ENCODE measurements around the gene HCRTR2. TPM values are rescaled to one million over a fixed set of nuclear protein-coding genes. Genes with fewer than 3 reads are reported as not detected.
A peak's percentile ranks its signal among the peaks of the same experiment; 100 is the strongest.
"Not testable (repeated sequence)": the region's sequence is repeated elsewhere in the genome, so short reads cannot be mapped to it uniquely, and the experiment has no call there.

HCRTR2 gene
- not detected in 2 replicates for total RNA-seq

- DNase-seq, result no peak
Observed at GRCh38 chr6:55174211-55175026, at the start of gene HCRTR2. HCRTR2 (plus strand) TSS chr6:55174515; CDS start chr6:55174588, 73 bp downstream.

GRCh38 chr6:55130806-55131324, 43.5 kb upstream of the HCRTR2 start:
- DNase-seq, result no peak

GRCh38 chr6:55131616-55132015, 42.7 kb upstream of the HCRTR2 start:
- no peak for DNase-seq

GRCh38 chr6:55136916-55137315, 37.4 kb upstream of the HCRTR2 start:
- DNase-seq, result no peak

- no peak for DNase-seq
Observed at GRCh38 chr6:55137929-55138693, 36.2 kb upstream of the HCRTR2 start.

GRCh38 chr6:55141611-55142010, 32.7 kb upstream of the HCRTR2 start:
- no peak for DNase-seq

- DNase-seq, result no peak
Observed at GRCh38 chr6:55142610-55143009, 31.7 kb upstream of the HCRTR2 start.

GRCh38 chr6:55153284-55153683, 21.0 kb upstream of the HCRTR2 start:
- no peak for DNase-seq

GRCh38 chr6:55158784-55159183, 15.5 kb upstream of the HCRTR2 start:
- not testable (repeated sequence) for DNase-seq

- DNase-seq, result no peak
Observed at GRCh38 chr6:55167860-55168259, 6.5 kb upstream of the HCRTR2 start.

- no peak for DNase-seq
Observed at GRCh38 chr6:55175078-55176049, 1.0 kb downstream of the HCRTR2 start.

- DNase-seq, result peak; percentile 0
Observed at GRCh38 chr6:55176958-55177357, 2.6 kb downstream of the HCRTR2 start.

- DNase-seq, result no peak
Observed at GRCh38 chr6:55180258-55180657, 5.9 kb downstream of the HCRTR2 start.

- DNase-seq, result no peak
Observed at GRCh38 chr6:55182016-55182650, 7.8 kb downstream of the HCRTR2 start.

GRCh38 chr6:55184782-55185530, 10.6 kb downstream of the HCRTR2 start:
- no peak for DNase-seq

- no peak for DNase-seq
Observed at GRCh38 chr6:55198715-55199114, 24.4 kb downstream of the HCRTR2 start.

- no peak for DNase-seq
Observed at GRCh38 chr6:55199239-55199638, 24.9 kb downstream of the HCRTR2 start.

GRCh38 chr6:55208478-55209458, 34.5 kb downstream of the HCRTR2 start:
- DNase-seq, result no peak

GRCh38 chr6:55210952-55211351, 36.6 kb downstream of the HCRTR2 start:
- no peak for DNase-seq

- no peak for DNase-seq
Observed at GRCh38 chr6:55212156-55212555, 37.8 kb downstream of the HCRTR2 start.
